Mucosa of stomach (tissue), 1 donor: ENCODE data around the gene MAML3.

ENCODE experiments used
- H3K27me3 ChIP-seq: one replicate; pipeline ENCODE4 v1.7.0; 2013; ENCODE audit warnings: mild to moderate bottlenecking, low read length; ENCODE audit not compliant: control insufficient read depth, insufficient read depth
- H3K36me3 ChIP-seq: one replicate; pipeline ENCODE4 v1.7.0; 2013; ENCODE audit warnings: low read length; ENCODE audit not compliant: control insufficient read depth, insufficient read depth
- H3K4me1 ChIP-seq: one replicate; pipeline ENCODE4 v1.7.0; 2013; ENCODE audit warnings: mild to moderate bottlenecking, low read length; ENCODE audit not compliant: control insufficient read depth, insufficient read depth
- H3K4me3 ChIP-seq: one replicate; pipeline ENCODE4 v1.7.0; 2013; ENCODE audit warnings: low read length
- H3K9ac ChIP-seq: one replicate; pipeline ENCODE4 v1.7.0; 2013; ENCODE audit warnings: mild to moderate bottlenecking, low read length, moderate library complexity
- H3K9me3 ChIP-seq: one replicate; pipeline ENCODE4 v1.7.0; 2013; ENCODE audit warnings: mild to moderate bottlenecking, low read length, moderate library complexity; ENCODE audit not compliant: control insufficient read depth
- donor health status: Pancreatic carcinoma.

MAML3 gene

DNA sequence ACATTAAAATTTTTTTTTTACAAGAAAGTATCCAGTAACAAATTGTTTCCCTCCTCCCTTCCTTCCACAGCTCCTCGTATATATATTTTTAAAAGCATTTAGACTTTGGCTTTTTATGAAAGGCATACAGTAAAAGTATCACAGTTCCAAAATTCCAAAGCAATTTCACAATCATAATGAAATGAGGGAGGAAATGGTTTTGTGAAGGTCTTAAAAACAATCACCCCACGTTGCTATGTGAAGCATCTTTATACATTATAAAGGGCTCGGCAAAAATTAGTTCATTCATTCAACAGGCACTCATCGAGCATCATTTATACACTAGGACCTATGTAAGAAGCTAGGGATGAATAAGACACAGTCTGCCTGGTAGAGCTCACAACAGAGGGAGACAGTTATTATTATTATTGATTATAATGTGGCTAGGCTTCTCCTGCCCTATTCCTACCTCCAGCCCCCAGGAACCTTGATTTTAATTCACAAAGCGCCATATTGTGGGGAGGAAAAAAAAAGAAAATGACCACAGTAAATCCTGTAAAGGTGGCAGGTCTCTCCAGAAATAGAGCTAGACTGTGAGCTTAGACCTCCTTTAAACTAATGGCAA, 239.9 kb downstream of the MAML3 start:
- Histone ChIP-seq H3K4me1 (peaks cover 7% of the 10 kb centered on the region), H3K4me3 (no peak overlapping the region), H3K9ac (no peak overlapping the region), H3K27me3 (no peaks in the 10 kb centered on the region), H3K36me3 (no peaks in the 10 kb centered on the region), H3K9me3 (no peaks in the 10 kb centered on the region)

DNA sequence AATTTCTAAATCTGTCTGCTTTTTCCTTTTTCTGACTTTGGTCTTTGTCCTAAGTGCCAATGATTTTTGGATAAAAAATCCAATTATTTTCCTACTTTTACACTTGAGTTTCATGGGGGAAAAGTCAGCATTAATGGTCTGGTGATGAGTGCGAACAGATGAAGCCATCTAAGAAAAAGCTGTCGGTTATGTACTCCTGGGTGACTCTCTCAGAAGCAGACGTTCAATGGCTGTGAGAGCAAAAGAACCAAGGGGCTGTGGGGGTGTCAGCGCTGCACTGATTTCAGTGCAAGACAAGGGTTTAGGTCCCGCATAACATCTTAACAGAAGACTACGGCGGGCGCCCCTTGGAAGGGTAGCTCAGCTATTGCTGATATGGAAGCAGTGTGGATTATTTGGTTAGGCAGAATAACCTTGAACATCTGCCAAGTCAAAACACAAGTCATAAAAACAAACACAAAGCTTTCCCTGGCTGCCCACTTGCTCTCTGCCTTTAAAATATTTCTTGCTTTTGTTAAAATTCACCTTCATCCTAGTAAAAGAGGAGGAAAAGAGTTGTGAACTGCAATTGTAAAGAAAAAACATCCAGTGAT, 240.5 kb downstream of the MAML3 start:
- Histone ChIP-seq H3K27me3 (no peaks in the 10 kb centered on the region), H3K4me1 (peaks cover 13% of the 10 kb centered on the region), H3K9ac (no peak overlapping the region), H3K9me3 (no peaks in the 10 kb centered on the region), H3K4me3 (no peak overlapping the region), H3K36me3 (no peaks in the 10 kb centered on the region)

DNA sequence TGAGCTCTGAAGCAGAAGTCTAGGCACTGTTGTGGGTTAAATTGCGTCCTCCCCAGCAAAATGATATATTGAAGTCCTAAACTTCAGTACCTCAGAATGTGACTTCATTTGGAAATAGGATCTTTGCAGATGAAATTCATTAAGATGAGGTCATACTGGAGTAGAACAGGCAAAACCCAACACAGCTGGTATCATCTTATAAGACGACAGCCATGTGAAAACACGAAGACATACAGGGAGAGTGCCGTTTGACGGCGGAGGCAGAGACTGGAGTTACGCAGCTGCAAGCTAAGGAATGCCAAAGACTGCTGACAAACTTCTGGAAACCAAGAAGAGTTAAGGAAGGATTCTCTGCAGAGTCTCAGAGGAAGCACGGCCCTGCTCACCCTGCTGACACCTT, 241.5 kb downstream of the MAML3 start:
- Histone ChIP-seq H3K4me3 (no peak overlapping the region), H3K36me3 (no peaks in the 10 kb centered on the region)

DNA sequence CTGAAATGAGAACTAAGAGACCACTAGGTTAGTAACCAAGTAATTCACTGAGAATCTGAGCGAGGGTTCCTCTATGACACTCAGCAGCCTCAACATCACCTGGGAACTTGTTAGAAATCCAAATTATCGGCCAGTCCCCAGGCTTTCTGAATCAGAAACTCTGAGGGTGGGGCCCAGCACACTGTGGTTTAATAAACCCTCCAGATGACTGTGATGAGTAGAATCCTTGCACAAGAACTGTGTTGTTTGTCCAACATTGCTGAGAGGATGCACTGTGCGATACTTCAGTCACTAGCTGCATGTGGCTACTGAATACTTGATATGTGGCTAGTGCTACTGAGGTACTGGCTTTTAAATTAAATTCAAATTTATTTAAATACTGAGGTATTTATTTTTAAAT, 243.9 kb downstream of the MAML3 start:
- H3K27me3 ChIP-seq, result no peaks in the 10 kb centered on the region

More for the DNA sequence above, 241.5 kb downstream of the MAML3 start:
- H3K9ac ChIP-seq, result no peak overlapping the region
- H3K27me3 ChIP-seq, result no peaks in the 10 kb centered on the region
- H3K4me1 ChIP-seq, result peaks cover 15% of the 10 kb centered on the region
- no peaks in the 10 kb centered on the region for H3K9me3 ChIP-seq

DNA sequence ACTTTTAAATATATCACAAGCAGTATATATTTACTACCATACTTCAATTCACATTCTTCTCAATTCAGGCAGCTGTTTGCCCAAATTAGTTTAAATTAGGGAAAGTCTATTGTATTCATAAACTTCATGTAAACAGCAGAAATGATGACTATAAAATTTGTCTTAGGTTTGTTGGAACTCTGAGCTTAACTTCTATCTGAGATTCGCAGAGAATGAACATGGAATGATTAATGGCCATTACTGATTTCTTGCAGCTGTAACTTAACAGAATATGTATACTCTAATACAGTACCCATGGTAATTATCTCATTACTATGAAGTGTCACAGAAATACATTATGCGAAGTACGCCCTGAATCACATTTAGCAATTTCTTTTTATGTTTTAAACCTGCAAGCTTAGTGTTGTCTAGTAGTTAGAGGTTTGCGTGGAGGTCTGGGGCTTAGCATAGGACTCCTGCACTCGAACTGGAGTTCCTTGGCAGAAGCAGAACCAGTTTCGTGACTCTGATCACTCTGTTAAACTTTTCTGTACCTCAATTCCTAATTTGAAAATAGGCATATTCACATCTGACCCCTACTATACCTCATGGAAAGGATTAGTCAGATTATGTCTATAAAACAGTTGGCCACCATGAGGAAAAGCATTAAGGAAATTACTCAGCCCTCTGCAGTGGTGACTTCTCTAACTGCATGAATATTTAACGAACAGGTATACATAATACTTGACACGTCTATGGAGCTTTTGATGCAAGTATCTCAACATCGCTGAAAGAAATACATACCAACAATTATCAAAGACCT, 245.1 kb downstream of the MAML3 start:
- H3K9ac ChIP-seq, result no peak overlapping the region
- no peaks in the 10 kb centered on the region for H3K36me3 ChIP-seq
- no peaks in the 10 kb centered on the region for H3K9me3 ChIP-seq
- peaks cover 15% of the 10 kb centered on the region for H3K4me1 ChIP-seq
- no peak overlapping the region for H3K4me3 ChIP-seq
- H3K27me3 ChIP-seq, result no peaks in the 10 kb centered on the region

More for the DNA sequence above, 243.9 kb downstream of the MAML3 start:
- H3K9me3 ChIP-seq, result no peaks in the 10 kb centered on the region
- no peaks in the 10 kb centered on the region for H3K36me3 ChIP-seq
- no peak overlapping the region for H3K4me3 ChIP-seq
- peaks cover 15% of the 10 kb centered on the region for H3K4me1 ChIP-seq
- H3K9ac ChIP-seq, result no peak overlapping the region

DNA sequence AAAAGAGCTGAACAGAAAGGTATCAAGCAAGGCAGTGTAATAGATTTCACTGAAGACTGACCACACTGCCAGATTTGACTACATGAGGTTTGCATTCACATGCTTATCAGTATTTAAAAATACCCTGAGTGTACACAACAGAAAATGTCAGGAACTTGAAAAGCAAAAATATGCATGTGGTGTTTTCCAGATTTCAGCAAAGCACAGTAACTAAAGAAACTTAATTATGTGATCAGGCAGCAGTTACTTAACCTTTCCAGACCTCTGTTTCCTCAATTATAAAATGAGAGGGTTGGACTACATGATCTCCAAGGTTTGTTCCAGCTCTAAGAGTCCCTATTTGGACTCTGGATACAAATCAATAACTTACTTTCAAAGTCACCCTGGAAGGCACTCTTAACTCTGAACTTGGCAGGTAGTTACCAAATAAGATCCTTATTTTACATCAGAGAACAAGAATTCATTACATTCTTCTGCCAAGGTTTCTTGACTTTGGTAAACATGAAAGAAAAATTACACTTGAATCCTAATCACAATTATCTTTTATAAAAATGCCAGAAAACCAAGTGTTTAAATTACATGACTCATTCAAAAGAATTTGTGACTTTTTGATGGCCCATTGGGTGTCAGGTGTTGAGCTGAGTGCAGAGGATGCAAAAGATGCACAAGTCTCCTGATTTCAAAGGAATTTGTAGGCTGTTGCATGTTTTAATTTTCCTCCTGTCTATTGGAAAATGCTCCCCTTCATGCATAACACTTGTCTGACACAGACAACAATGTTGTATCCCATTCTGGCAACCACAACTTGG, 246.8 kb downstream of the MAML3 start:
- Histone ChIP-seq H3K9ac (no peak overlapping the region), H3K36me3 (no peaks in the 10 kb centered on the region), H3K9me3 (no peaks in the 10 kb centered on the region), H3K27me3 (no peaks in the 10 kb centered on the region), H3K4me3 (no peak overlapping the region), H3K4me1 (peaks cover 8% of the 10 kb centered on the region)

DNA sequence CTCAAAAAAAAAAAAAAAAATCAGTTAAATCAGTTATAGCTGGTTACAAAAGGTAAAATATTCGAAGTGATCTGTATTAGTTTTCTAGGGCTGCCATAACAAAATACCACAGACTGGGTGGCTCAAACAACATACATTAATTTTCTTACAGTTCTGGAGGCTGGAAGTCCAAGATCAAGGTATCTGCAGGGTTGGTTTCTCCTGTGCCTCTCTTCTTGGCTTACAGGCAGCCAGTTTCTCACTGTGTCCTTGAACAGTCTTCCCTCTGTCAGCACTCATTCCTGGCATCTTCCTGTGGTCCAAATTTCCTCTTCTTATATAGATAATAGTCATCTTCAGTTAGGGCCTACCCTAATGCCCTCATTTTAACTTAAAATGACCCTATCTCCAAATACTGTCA, 248.5 kb downstream of the MAML3 start:
- Histone ChIP-seq H3K4me1 (peaks cover 15% of the 10 kb centered on the region), H3K9me3 (no peaks in the 10 kb centered on the region), H3K9ac (no peak overlapping the region)

DNA sequence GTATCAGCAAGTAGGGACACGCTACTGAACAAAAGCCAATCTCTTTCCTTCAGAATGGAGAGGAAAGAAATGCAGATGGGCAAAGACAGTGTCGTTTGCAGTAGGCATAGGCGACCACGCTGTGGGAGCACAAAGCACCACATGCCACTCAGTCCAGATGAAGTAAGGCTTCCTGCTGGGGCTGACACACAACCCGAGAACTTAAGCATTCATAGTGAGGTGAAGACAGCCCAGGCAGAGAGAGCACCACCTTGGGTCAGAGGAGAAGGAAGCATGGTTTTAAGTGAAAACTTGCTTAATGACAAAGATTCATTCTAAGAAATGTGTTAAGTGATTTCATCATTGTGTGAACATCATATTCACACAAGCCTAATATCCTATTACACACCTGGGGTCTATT, 249.6 kb downstream of the MAML3 start:
- Histone ChIP-seq H3K9ac (no peak overlapping the region), H3K4me1 (peaks cover 15% of the 10 kb centered on the region), H3K9me3 (no peaks in the 10 kb centered on the region), H3K36me3 (no peaks in the 10 kb centered on the region), H3K27me3 (no peaks in the 10 kb centered on the region), H3K4me3 (no peak overlapping the region)

More for the DNA sequence above, 248.5 kb downstream of the MAML3 start:
- Histone ChIP-seq H3K36me3 (no peaks in the 10 kb centered on the region), H3K4me3 (no peak overlapping the region), H3K27me3 (no peaks in the 10 kb centered on the region)

DNA sequence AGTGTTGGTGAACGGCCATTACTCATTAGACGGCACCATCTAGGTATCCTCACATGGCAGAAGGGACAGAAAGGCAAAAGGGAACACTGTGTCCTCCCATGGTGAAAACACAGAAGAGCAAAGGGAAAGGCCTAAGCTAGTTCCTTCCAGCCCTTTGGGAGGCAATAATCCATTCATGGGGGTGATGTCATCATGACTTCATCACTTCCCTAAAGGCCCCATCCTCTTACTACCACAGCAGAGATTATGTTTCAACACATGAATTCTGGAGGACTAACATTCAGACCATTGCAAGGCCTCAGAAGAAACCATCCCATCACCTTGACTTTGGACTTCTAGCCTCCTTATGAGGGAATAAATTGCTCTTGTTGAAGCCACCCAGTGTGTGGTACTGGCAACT, 250.1 kb downstream of the MAML3 start:
- no peaks in the 10 kb centered on the region for H3K9me3 ChIP-seq
- H3K4me1 ChIP-seq, result peaks cover 12% of the 10 kb centered on the region
- H3K9ac ChIP-seq, result no peak overlapping the region
- H3K36me3 ChIP-seq, result no peaks in the 10 kb centered on the region
- H3K27me3 ChIP-seq, result no peaks in the 10 kb centered on the region
- no peak overlapping the region for H3K4me3 ChIP-seq

DNA sequence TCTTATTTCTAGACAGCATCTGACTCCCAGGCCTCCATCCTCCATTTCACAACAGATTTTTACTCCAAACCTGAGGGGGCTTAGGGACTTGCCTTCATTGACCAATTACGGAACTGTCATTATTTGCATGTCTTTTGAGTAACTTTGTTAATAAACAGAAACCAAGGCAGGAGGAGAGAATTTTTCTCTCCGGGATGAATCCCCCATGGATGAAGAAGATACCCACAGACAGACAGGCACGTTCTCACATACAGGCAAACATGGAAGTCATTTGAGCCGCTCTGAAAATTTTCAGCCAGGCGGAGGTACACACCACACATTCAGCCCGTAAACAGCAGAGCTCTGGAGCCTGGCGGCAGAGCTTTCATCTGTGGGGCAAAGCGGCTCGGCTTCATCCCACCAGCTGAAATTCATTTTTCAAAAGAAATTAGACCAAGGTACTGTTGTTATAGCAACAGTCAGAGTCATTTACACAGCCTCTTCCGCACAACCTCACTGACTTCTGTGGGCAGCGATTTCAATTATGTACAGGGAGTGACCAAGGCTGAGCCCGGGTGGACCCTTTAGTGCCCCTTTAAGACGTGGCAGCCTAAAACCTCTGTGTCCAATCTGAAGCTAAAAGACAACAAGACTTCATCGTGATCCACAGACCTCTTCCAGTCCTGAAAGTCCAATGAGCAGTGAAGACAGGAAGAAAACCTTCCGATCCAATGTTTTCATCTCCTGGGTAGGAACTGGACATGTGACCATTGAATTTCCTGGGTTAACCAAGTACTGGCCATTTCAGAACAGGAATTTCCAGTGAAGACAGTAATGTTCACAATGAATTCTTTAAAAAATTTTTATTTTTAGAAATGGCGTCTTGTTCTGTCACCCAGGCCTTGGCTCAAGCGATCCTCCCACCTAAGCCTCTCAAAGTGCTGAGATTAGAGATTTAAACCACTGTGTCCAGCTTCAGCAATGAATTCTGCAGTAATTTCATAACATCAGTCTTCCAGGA, 251.4 kb downstream of the MAML3 start:
- Histone ChIP-seq H3K4me3 (no peak overlapping the region), H3K9me3 (no peaks in the 10 kb centered on the region), H3K9ac (peak overlapping the region; percentile 42), H3K4me1 (peaks cover 6% of the 10 kb centered on the region), H3K27me3 (no peaks in the 10 kb centered on the region), H3K36me3 (no peaks in the 10 kb centered on the region)
